GM19043 (cell line): ENCODE results near the gene SLC6A4.
"Not testable (repeated sequence)": the region's sequence is repeated elsewhere in the genome, so short reads cannot be mapped to it uniquely, and the experiment has no call there.

Experiments used
- ATAC-seq: cut with Tn5 transposase; IDR thresholded peaks from one replicate; pipeline ENCODE4 v1.9.1; 2021; ENCODE audit warnings: low read depth; ENCODE audit not compliant: unreplicated experiment

SLC6A4 gene

DNA sequence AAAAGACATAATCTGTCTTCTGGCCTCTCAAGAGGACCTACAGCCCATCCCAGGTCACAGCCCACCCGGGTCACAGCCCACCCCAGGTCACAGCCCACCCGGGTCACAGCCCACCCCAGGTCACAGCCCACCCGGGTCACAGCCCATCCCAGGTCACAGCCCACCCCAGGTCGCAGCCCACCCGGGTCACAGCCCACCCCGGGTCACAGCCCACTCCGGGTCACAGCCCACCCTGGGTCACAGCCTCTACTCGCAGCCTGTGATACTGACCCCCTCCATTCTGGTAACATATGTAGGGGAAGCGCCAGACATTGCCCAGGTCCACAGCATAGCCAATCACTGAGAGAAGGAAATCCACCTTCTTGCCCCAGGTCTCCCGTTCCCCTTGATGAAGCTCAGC lies 14.2 kb downstream of the SLC6A4 start:
- no peak for ATAC-seq

DNA sequence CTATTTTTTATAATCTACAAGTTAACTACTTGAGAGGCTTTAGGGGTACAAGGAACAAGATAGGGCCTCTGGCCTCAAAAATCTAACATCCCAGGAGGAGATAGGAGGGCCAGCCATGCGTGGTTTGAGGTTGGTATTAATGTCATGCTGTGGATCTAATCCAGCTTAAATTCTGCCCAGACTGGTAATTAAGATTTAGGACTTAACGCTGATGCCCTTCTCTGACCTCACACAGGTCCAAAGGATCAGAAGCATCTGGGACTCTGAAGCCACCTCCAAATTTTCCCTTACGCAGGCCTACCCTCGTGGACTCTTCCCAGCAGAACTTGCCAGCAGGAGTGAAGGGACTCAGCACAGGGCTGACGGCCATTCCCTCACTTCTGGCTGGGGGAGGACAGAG lies 15.1 kb downstream of the SLC6A4 start:
- no peak for ATAC-seq

DNA sequence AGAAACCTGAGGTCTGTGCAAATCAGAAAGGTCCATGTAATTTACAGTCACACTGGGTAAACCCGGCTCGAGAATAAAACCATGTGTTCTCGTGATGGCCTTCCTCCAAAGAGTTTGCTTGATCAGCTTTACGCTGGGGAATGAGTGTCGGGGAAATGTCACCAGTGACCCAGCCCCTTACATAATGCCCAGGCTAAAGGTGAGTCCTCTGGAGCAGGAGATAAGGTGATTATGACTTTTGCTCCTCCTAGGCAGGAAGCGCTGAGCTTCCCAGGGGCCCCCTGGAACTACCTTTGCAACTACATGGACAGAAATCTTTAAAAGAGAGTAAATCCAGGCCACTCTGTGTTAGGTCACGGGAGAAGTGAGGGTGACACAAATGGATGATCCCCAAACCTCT lies 15.7 kb downstream of the SLC6A4 start:
- no peak for ATAC-seq

DNA sequence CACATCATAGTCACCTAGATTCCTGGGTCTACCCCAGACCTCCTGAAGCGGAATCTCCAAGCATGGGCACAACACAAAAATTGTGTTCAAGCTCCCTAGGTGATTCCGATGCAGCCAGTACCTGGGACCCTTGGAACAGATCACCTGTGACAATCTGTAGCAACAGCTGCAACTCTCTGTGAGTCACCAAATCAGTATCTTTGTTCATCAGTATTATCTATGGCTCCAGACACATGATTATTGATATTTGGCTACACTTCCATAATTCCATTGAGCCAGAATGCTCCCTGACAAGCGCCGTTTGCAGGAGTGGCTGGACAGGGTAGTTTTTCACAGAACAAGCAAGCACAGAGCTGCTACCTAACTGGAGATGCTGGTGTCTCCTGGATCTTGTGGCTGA lies 16.2 kb downstream of the SLC6A4 start:
- ATAC-seq, result no peak

DNA sequence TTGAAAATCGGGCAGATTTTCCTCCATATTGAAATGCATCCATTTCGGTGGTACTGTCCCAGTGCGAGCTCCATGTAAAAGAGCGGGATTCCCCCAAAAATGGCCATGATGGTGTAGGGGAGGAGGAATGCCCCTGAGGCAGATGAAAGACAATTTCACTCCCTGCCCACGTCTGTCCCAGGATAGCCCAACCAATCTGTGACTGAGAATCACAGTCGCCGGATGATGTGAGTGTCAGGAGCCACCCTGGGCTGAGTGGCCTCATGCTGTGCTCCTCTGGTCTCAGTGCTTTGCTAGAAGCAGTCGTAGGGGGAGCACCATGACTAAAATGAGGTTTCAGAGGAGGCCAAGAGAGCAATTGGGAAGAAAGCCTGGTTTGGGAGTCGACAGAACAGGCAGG lies 16.7 kb downstream of the SLC6A4 start:
- no peak for ATAC-seq

DNA sequence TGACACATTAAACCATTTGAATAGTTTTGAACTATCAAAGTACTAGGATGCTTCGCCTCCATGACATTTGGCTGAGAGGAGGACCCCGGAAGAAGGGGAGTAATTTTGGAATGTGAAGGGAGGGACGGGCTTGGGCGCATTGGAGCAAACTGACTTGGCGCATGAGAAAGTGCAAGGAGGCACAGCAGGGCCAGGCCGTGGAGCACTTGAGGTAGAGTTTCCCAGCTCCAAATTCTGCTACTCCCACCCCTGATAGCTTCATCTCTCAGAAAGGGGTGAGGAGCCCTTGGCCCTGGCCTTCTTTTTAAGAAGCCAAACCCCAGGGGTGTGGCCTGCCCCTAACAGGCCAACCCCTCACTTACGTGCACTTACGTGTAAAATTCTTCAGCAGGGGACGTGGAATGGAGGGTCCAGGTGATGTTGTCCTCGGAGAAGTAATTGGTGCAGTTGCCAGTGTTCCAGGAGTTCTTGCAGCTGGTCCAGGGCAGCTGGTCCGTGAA lies 17.7 kb downstream of the SLC6A4 start:
- ATAC-seq, result no peak

DNA sequence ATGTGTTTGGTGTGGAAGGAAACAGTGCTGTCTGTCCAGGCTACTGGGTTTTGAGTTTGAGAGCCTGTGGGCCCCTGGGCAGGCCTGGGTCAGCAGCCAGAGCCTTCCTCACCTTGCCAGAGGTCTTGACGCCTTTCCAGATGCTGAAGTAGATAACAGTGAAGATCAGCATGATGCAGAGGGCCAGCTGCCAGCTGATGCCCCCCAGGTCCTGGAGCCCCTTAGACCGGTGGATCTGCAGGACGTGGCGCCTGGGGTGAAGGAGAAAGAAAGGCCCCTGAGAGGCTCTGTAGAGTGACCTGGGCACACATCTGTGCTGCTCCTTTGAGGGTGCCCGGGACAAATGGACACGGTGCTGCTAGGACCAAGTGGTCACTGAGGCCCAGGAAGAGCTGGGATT lies 18.4 kb downstream of the SLC6A4 start:
- ATAC-seq, result no peak

DNA sequence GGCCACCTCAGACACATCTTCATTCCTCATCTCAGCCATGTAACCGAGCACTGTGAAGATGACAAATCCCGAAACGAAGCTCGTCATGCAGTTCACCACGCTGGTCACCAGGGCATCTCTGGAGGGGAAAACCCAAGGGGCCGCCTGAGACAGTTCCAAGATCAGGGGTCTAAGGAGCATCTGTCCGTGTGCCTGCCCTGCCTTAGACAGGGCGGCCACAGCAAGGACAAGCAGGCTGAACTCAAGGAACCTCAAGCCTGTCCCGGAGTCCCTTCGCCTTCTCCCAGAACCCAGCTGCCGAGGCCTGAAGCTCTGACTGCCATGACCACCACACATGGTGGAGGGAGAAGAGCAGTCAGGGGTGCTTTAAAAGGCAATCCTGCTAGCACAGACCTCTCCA lies 22.7 kb downstream of the SLC6A4 start:
- no peak for ATAC-seq

DNA sequence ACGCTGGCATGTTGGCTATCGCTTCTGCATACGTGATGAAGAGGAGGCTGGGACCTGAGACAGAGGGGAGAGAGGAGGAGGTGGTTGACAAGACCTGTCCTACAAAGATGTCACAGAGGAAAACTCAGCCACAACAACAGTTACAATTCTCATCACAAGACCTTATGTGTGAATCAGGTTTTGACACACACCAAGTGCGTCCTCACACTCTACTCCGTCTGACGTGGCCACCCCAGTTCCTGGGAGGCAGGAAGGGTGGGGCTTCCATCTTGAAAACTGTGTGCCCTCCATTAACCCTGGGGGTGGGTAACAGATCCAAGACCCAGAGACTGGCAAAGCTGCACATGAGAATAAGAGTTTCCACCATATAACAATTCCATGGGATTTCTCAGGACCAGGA lies 24.1 kb downstream of the SLC6A4 start:
- ATAC-seq, result no peak

DNA sequence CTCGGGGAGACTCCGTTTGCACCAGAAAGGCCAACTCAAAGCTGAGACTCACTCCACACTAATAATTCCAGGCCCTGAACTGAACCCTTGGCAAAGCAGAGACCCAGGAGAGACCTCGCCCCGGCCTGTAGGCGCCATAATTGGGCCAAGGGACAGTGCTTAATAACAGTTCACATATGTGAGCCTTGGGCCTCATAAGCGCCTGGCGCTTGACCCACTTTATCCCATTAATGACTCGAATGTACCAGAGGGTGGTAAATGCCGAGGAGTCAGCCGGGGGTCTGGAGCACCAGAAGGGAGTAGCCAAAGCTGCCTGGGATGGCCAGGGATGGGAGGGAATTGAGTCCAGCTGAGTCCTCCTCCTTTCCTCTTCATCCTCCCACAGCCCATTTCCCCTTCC lies 24.6 kb downstream of the SLC6A4 start:
- no peak for ATAC-seq

DNA sequence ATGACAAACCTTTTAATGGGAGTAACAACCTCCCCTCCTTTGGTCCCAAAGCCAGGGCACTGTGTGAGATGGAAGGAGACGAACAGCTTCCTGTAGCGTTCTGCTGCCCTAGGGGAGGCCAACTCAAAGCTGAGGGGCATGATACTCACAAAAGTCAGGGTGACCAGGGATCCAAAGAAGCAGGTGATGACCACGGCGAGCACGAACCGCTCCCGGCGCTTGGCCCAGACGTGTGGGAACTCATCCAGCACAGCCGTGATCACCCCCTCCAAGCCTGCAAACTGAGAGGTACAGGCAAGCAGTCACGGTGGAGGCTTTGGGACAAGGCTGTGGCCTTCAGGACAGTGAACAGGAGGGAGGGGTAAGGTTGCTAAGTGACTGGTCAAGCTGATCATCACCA lies 25.1 kb downstream of the SLC6A4 start:
- ATAC-seq, result no peak

DNA sequence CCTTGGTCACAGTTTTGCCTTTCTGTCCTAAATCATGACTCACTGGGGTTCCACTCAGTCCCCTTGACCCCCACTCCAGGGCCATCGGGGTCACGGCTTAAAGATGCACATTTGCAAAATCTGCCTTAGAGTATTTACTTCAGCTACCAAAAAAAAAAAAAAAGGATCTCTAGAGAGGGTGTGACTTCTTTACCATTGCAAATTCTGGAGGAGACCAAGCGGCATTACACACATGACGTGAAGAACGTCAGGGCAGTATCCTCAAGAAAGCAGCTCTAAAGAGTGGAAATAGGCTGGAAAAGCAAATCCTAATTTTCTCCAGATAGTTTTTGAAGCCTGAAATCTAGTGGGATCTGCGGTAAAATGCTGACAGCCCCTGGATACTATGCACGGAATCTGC lies 25.6 kb downstream of the SLC6A4 start:
- no peak for ATAC-seq

DNA sequence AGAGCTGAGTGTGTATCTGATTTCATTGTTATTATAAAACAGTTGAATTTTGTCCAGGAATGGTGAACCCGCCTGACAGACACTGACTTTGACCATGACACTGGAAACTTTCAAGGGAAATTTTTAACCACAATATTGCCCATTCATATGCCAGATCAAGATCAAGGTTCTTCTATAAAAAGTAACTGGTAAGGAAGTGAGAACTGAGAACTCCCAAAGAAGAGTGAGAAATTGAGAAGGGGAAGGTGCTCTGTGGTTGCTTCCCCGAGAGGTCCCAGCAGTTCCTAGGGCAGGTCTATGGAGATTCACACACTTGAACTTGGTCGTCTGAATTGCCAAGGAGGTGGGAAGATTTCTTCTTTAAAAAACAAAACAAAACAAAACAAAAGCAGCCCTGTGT lies 27.3 kb downstream of the SLC6A4 start:
- ATAC-seq, result no peak

DNA sequence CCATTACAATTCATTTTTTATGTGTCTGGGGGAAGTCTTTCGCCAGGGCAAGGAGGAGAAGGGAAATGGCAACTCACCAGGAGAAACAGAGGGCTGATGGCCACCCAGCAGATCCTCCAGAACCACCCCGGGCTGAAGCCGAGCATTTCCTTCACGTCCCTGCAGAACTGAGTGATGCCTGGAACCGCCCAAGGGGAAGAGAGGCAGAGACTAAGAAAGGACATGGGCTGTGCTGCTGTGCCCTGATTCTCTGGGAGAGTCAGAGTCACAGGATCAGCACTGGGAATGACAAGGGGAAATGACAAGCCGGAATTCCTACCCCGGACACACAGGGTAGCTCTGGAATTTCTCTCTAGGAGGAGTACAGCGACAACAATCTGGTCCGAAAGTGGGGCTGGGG lies 27.8 kb downstream of the SLC6A4 start:
- no peak for ATAC-seq

DNA sequence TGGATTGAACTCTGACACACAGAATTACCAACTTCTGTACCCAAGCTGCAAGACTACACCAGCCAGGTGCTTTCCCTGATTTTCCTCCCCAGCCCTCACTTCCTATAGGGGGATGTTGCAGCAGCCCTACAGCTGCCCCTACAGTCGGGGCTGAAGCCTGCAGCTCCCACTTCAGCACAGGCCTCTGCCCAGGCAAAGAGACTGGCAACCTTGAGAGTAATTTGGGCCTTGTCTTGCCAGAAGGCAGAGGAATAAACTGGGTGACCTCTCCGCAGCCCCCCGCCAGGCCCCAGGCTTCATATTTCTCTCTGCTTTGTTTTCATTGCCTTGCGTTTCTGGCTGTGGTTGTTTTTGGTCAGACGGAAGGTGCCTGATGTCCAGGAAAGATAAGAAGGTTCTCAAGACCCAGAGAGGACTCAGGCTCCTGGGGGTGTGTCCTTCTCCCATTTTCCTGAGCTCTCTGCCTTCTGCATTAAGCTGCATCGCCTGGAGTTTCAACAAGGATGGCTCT lies 32.0 kb downstream of the SLC6A4 start:
- ATAC-seq, result no peak

DNA sequence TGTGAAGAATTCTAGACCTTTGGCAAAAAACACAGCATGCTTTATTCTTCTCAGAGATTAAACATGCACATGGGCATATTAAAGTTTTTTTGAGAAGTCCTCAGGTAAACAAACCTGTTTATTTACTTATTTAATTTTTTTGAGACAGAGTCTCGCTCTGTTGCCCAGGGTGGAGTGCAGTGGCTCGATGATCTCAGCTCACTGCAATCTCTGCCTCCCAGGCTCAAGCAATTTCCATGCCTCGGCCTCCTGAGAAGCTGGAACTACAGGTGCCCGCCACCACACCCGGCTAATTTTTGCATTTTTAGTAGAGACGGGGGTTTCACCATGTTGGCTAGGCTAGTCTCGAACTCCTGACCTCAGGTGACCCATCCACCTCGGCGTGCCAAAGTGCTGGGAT lies 34.8 kb downstream of the SLC6A4 start:
- not testable (repeated sequence) for ATAC-seq

DNA sequence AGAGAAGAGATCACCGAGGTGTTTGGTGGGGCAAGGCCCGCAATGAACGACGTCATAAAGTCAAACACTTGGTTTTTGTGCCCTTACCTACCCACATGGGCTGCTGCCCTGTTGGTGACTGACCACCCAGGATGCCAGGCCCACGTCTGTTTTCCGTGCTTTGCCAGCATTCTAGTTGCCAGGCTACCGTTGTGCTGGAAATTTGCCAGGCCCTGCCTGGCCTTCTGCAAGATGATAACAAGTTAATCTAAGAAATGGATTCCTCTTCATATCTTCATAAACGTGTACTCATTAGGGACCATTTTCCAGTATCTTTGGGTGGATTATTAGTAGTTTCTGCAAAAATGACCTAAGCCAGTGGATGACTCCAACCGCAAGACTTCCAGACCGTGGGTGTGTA lies 35.4 kb downstream of the SLC6A4 start:
- no peak for ATAC-seq

DNA sequence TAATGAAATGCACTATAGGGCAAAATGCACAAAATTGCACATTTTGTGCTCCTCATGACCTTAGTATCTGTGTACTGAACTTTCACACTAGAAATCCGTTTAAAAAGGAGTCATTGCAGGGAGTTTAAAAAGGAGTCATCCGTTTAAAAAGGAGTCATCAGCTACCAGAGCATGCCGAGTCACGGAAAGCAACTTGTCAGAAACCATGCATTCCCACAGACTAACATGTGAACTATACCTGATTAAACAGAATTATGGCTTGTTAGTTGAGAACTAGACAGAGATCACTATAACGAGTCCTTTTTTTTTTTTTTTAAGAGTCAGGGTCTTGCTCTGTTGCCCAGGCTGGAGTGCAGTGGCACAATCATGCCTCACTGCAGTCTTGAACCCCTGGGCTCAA lies 35.9 kb downstream of the SLC6A4 start:
- ATAC-seq, result no peak

DNA sequence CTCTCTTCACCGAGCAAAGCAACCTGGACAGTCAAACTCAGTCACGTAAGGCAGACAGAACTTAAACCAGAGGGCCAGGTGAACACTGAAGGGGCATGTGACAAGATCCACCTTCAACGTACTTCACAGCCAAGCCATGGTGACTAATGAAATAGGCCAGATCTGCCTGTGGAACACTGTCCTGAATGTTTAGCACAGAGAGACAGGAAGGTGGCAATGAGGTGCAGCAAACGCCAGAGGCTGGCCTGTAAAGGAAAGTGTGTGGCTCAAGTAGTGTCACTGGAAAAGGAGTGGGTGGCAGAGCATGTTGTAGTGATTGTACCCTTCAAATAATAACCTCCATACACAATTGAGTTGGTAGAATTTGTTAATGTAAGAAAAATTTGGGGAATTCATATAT lies 38.1 kb downstream of the SLC6A4 start:
- no peak for ATAC-seq

DNA sequence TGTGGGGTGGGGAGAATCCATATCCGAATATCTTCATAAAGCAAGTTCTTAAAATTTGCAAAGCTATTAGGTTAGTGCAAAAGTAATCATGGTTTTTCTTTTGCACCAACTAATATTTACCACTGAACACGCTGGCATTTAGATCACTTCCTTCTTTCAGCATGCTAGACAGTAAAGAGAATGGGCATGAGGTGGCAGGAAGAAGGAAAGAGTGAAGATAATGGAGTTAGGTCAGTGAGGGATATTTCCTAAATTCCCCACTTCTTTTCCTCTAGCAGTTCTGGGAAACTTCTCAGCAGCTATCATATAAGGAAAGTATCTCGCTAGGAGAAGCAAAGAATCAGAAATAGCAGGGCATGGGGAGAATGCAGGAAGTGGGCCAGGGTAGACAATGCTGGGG lies 39.0 kb downstream of the SLC6A4 start:
- ATAC-seq, result no peak

DNA sequence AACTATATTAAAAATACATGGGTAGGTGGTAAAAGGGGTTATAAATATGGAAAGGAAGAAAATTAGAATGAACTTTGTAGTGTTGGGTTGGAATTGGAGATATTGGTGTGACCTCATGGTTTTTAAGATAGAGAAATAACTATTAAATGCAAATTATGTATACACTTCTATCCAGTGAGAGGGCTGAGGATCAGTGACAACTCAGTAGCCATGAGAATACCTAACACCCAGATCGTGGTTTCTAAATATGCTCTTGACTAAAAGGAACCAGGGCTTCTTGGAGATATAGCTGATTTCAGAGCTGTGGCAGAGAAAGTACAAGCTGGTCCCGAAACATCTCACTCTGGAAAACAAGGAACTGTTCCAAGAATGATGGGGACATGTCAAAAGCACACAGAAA lies 44.4 kb downstream of the SLC6A4 start:
- ATAC-seq, result no peak

DNA sequence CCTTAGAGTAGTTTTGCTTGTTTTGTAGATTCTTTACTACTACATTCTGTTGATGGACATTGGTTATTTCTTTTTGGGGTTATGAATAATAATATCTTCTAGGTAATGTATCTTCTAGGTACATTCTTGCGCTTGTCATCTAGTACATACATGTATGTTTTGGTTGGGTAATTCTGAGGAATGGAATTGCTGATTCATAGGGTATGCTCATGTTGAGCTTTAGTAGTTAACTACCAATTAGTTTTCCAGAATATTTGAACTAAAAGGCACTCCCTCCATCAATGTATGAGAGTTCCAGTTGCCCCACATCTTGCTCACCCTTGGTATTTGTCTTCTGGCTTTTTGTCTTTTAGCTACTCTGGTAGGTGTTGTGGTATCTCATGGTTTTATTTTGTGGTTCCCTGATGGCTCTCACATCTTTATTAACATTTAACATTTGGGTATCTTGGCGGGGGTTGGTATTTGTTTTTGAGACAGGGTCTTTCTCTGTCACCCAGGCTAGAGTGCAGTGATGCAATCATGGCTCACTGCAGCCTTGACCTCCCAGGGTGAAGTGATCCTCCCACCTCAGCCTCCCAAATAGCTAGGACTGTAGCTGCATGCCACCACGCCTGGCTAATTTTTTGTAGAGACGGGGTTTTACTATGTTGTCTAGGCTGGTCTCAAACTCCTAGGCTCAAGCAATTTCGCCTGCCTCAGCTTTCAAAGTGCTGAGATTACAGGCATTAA lies 47.1 kb downstream of the SLC6A4 start:
- no peak for ATAC-seq

DNA sequence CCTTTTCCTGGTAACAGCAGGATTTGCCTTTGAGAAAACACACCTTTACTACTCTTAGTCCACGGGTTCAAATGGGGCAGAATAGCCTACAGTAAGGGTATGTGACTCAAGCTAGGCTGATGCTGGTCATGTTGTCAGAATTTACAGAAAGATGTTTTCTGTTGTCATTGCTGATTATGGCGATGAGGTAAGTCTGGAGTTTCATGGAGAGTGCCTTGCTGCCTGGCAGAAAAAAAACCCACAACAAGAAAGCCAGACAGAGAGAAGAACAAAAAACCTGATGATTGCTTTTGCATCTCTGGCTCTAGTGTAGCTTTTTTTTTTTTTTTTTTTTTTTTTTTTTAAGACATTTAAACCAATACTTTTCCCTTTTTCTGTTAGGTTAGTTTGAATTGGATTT lies 47.9 kb downstream of the SLC6A4 start:
- ATAC-seq, result no peak
